Colon (tissue), 2 donors: ENCODE data around the gene NAXE.
"Not testable (repeated sequence)": the region's sequence is repeated elsewhere in the genome, so short reads cannot be mapped to it uniquely, and the experiment has no call there.

ENCODE experiments used
- FAIRE-seq: peaks from 2 replicates; lab custom pipeline; 2012; peaks lifted over from hg19 to GRCh38; lab: Jason Lieb, UNC
- donor health status: control.
- donor health status: control.

The NAXE gene

GRCh38 chr1:156623946-156624813 lies 32.6 kb downstream of the NAXE start:
- FAIRE-seq = no peak

GRCh38 chr1:156624814-156625435 lies 33.3 kb downstream of the NAXE start:
- FAIRE-seq = no peak

- no peak for FAIRE-seq
Observed at GRCh38 chr1:156625436-156626078, 34.0 kb downstream of the NAXE start.

- no peak for FAIRE-seq
Observed at GRCh38 chr1:156626079-156626438, 34.5 kb downstream of the NAXE start.

GRCh38 chr1:156627313-156627880 lies 35.8 kb downstream of the NAXE start:
- no peak for FAIRE-seq

- FAIRE-seq = no peak
Observed at GRCh38 chr1:156629823-156630449, 38.4 kb downstream of the NAXE start.

- FAIRE-seq = not testable (repeated sequence)
Observed at GRCh38 chr1:156631152-156631551, 39.6 kb downstream of the NAXE start.

- FAIRE-seq = no peak
Observed at GRCh38 chr1:156632355-156632754, 40.8 kb downstream of the NAXE start.

- no peak for FAIRE-seq
Observed at GRCh38 chr1:156638189-156638985, 46.8 kb downstream of the NAXE start.

- FAIRE-seq = no peak
Observed at GRCh38 chr1:156639601-156640101, 48.1 kb downstream of the NAXE start.

GRCh38 chr1:156640842-156641706 lies 49.5 kb downstream of the NAXE start:
- FAIRE-seq = no peak

- no peak for FAIRE-seq
Observed at GRCh38 chr1:156641761-156642264, 50.2 kb downstream of the NAXE start, which contains the start of gene BCAN. TSS of gene BCAN (plus strand) at chr1:156642117. CDS start at chr1:156646055, 3,938 bp downstream.

GRCh38 chr1:156642265-156643048 lies 50.9 kb downstream of the NAXE start:
- no peak for FAIRE-seq

- no peak for FAIRE-seq
Observed at GRCh38 chr1:156643049-156643777, 51.6 kb downstream of the NAXE start.

GRCh38 chr1:156643778-156644092 lies 52.2 kb downstream of the NAXE start:
- no peak for FAIRE-seq
